Measurements from ENCODE around the gene DDX43.
"Not testable (repeated sequence)": the region's sequence is repeated elsewhere in the genome, so short reads cannot be mapped to it uniquely, and the experiment has no call there.

The DDX43 gene

GRCh38 chr6:73452107-73452461 lies 57.5 kb downstream of the DDX43 start, which contains the start of gene CGAS:
Gene CGAS, minus strand, starts transcription at chr6:73452297. Its CDS starts 116 bp downstream, at chr6:73452181.
- FAIRE-seq = no peak
- no peak for DNase-seq (ENCODE audit: insufficient read length, low spot score)
- no peak for TF ChIP-seq CTCF (IDR thresholded peaks at IDR 0.05; ENCODE audit: insufficient read depth, missing control alignments)

GRCh38 chr6:73455865-73456629 lies 61.4 kb downstream of the DDX43 start:
- FAIRE-seq = no peak
- TF ChIP-seq CTCF (IDR thresholded peaks at IDR 0.05; ENCODE audit: insufficient read depth, missing control alignments) = no peak
- no peak for DNase-seq (ENCODE audit: insufficient read length, low spot score)

- not testable (repeated sequence) for FAIRE-seq; DNase-seq (ENCODE audit: insufficient read length, low spot score)
These were observed 64.8 kb downstream of the DDX43 start for GRCh38 chr6:73459474-73459873.

- FAIRE-seq (no peak), DNase-seq (ENCODE audit: insufficient read length, low spot score) (no peak)
- no peak for TF ChIP-seq CTCF (IDR thresholded peaks at IDR 0.05; ENCODE audit: insufficient read depth, missing control alignments)
These were observed 65.4 kb downstream of the DDX43 start for GRCh38 chr6:73460056-73460455.

GRCh38 chr6:73461537-73462350 lies 67.1 kb downstream of the DDX43 start, which contains the start of gene MTO1:
Gene MTO1, plus strand, starts transcription at chr6:73461737. Its CDS starts 118 bp downstream, at chr6:73461855.
- no peak for TF ChIP-seq CTCF (IDR thresholded peaks at IDR 0.05; ENCODE audit: insufficient read depth, missing control alignments)
- no peak for FAIRE-seq
- DNase-seq (ENCODE audit: insufficient read length, low spot score) = peak; percentile 87

Data from D721Med (cell line).